Stimulated activated CD8-positive, alpha-beta memory T cell treated with anti-CD3 and anti-CD28 coated beads, Interleukin-15, amount 100 ng/mL, for 24 hours (primary cell): ENCODE measurements around the gene RELT.
A peak's percentile ranks its signal among the peaks of the same experiment; 100 is the strongest.

Experiments used
- DNase-seq: peaks from one replicate; pipeline ENCODE4 v3.0.0-alpha.2; 2020; ENCODE audit warnings: low read depth

The RELT gene, protein sequence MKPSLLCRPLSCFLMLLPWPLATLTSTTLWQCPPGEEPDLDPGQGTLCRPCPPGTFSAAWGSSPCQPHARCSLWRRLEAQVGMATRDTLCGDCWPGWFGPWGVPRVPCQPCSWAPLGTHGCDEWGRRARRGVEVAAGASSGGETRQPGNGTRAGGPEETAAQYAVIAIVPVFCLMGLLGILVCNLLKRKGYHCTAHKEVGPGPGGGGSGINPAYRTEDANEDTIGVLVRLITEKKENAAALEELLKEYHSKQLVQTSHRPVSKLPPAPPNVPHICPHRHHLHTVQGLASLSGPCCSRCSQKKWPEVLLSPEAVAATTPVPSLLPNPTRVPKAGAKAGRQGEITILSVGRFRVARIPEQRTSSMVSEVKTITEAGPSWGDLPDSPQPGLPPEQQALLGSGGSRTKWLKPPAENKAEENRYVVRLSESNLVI

DNA sequence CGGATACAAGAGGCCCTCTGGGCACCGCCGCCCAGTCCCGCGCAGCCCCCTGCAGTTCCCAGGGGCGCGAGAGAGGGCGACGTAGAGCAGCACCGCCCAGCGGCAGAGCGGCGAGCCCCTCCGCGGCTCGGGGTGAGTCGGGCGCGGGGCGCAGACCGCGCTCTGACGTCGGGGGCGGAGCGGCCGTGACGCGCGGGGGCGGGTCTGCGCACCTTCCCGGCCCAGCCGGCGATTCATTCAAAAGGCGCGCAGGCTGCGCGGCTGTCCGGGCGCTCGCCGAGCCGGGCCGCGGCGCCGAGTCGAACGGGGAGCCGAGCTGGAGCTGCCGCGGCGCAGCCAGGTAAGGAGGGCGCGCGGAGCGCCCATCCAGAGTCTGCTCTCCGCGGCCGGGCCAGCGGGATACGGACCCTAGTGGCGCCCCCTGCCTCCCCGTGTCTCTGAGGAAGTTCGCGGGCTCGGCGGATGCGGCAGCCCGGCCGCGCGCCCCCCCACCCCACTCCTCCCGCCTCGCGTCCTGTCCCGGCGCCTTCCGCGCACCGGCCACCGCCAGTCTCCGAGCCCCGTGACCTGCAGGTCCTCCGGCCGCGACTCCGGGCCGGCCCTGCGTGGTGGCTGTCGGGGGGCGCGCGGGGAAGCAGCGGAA lies at the start of gene RELT:
Gene RELT (plus strand): TSS at position 240 of the 643 bp plus-strand sequence. CDS start 12,738 bp downstream, outside the sequence.
- peak; percentile 96 for DNase-seq

DNA sequence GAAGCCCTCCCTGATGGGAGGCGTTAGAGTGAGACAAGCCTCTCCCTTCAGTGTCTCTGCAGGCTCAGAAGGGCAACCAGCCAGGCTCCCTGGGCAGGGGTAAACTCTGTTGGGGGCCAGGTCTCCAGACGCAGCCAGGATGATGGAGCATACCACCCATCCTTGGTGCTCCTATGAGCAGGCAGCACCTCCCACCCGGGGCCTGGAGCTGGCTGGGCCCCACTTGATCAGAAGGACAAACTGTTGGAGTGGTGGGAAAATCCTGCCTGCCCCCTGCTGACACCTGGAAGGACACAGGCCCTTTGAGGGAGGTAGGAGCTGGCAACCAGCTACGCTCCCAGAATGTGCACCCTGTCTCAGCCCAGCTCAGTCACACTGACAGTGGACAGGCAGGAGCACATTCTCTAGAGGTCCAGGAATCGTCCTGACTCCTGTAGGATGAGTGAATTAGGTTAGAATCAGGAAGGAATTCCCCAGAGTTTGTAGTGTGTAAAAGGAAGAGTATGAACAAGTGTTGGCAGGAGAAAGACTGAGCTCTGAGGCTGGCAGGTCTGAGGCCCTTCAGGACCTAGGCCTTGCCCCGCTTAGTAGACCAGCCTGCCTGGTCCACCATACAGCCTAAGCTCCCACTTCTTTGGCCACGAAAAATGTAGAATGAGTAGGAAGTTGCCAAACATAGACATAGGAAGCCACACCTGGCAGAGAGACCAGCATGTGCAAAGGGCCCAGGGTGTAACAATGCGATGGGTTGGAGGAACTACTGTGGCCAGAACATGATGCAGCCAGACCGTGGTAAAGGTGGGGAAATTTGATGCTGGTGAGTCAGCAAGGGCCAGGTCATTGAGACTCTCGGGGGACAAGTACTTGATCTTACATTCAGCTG lies 49.0 kb upstream of the RELT start:
- DNase-seq = no peak

DNA sequence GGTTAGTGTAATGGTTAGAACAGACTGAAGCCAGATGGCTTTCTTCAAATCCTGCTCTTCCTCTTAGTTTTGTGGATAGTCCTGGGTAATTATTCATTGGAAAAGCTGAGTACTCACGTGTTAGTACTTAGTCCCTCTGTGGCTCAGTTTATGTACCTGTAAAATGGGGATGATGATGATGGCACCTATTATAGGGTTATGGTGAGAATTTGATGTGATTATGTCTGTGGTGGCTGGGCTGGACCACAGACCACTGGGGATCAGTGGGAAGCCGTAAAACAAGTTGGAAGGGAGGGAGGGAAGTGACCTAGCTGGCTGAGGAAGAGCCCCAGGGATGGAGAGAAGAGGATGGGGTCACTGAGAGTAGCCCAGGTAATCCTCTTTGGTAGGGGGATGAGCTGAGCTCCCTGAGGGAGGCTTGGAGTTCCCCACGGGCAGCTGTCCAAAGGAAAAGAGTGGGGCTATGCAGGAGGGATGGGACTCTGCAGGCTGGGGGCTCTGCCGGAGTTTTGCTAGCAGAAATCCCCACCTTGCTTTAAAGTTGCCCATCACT lies 48.3 kb upstream of the RELT start:
- DNase-seq = no peak

DNA sequence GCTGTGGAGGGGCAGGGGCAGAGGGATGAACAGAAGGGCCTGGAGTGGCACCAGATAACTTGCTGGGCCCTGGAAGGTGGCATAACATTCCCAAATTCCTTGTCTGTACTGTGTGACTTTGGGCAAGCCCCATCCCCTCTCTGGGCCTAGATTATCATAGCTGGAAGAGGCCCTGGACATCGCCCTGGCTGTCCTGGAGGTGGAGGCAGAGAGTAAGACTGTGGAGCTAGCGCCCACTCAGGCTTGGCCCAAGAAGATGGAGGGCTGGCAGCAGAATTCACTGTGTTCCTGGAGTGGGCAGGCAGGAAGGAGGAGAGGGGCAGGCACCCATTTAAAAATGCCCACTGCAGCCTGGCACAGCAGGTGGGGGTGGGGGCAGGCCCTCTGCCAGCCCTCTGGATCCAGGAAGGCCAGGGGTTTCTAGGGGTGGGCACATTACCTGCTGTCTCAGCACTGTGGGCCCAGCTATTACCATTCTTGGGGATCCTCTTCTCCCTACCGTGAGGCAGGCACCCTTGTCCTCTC lies 45.6 kb upstream of the RELT start:
- no peak for DNase-seq

DNA sequence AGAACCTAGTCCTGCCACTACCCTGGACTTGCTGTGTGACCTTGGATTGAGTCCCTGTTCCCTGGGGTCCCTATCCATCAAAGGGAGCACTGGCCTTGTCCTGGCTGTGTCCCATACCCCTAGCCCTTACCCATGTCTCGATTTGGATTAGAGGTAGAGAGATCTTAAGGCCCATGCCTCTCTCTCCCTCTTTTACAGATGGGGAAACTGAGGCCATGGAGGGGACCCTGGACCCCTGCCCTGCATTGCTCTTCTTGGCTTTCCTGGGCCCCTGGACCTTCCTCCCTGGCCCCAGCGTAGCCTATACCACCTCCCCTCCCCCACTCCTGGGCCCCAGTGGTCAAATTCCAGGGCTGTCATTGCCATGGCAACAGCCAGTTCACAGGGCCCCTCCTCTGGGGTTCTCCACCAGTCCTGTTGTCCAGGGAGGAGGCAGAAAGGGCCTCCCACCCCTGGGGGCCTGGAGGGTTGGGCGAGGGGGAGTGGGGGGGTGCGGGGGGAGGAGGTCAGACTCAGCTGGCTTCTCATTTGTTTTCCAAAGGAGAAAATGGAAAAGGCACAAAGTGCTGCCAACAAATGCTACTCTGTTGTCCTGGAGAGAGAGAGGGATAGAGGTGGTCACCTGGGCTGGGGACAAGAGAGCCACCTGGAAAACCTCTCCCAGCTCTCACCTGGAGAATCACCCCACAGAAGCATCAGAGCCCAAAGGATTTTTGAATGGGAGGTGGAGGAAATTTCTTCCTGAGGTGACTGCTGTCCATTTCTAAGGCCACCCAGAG lies 44.9 kb upstream of the RELT start:
- no peak for DNase-seq

DNA sequence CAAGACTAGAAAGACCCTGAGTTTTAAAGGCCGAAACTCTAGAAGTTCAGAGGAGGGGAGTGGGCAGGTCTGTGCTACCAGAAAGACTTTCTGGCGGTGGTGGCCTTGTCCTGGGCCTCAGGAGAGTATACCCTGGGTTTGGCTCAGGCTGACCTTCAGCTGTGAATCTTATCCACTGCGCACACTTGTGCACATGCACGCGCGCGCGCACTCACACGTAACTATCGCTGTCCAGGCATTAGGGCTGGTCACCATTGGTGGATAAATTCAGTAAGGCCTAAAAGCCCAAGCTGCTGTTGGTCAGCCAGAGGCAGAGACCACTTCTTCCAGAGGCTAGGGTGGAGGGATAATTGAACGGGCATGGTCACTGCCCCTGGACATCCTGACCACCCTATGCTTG lies 43.0 kb upstream of the RELT start:
- DNase-seq = no peak

DNA sequence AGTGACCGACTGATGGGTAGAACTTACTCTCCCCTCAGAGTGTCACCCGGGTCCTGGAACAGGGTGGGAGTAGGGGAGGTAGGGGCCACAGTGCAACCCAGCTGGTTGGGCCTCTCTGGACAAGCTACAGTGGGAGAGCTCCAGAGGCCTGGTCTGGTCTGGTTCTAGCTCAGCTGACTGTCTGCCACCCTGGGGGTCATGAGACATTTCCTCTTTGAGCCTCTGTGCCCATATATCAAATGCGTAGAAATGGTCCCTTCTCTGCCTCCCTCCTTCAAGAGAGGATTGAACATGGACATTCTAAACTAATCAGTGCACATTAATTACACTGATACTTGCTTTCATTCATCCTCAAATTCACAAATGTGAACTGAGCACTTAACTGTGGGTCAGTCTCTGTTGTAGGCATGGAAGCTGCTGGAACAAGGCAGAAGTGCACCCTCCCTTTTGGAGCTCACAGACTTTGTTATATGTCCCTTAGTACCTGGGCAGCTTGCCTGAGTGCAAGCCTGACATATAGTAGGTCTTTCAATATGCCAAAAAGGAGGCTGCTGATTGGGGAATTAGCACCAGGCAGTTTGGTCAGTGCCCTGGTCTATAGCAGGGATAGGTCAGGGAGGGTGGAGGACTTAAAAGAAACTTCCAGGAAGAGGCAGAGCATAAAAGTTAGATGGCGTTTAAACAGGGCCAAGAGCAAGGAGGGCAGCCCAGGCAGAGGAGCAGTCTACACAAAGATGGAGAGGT lies 42.4 kb upstream of the RELT start:
- DNase-seq = no peak

DNA sequence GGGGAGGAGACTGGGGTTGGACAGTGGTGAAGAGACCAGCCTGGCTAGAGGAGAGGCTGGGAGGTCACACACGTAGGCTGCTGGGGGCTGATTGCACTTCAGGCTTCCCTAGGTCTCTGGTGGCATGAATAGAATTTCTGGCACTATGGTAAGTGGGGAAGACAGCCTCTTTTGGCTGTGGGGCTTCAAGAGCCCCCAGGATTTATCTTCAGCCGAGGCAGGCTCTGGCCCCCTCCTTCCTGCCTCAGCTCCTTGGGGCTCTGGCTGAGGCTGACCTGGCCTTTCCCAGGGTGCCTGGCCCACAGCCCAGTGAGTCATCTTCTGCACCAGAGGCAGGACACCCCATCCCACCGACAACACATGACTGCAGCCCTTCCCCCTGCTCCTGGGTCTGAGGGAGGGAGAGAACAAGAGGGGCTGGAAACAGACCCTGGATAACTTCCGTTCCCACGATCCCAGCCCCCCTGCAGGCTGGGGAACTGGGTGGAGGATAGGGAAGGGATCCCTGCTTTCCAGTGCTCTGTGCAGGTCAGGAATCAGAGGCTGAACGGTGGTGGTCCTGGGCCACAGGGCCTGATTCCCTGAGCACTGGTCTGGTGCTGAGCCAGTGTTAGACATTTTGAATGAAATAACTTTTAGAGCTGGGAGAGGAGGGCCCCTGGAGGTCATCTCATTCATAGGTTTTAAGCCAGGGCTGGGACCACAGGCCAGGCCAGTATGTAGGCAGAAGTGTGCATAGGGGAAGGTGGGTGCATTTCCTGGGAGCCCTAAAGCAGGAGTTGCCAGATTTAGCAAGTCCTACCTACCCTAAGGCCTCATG lies 41.6 kb upstream of the RELT start:
- no peak for DNase-seq

DNA sequence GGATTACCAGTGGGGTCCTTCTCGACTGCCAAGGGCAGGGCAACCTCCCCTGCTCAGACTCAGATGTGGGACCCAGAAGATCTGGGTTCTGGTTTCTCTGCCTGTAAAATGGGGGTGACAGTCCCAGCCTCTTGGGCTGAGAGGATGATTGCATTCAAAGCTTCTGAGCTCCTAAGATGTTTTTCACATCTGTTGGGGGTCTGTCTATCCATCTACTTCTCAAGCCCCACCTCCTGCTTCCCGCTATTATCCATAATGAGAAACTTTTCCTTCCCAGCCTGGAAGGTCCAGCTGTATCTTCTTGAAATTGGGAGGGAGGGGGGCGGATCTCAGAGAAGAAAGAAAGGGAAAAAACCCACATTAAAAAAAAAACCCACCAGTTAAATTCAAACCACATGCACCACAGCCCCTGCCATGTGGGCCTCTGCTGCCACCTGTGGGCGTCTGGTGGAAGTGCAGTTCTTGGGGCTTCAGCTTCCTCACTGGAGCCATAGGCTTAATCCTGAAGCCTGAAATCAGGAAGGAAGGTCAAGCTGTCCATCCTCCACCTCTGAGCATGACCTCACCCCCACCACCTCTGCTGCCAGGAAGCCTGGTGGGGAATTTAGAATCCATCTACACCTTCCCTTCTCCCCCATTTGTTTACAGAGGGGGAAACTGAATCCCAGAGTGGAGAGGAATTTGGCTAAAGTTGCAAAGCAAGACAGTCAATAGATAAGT lies 40.8 kb upstream of the RELT start:
- peak; percentile 64 for DNase-seq

DNA sequence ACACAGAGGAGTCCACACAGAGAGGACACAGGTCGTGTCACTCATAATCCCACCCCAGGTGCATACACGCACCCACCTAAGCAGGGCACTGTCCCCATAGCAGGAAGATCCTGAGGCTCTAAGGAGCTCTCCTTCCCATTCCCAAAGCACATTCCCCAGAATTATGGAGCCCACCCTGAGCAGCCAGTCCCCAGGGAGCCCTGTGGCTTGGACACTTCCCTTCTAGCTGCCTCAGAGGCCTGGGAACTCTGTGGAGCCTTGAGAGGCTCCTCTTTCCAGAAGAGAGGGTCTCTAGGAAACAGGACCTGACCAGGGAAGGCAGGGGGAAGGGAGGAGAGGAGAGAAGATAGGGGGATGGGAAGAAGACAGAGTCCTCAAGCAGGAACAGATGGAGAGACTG lies 38.4 kb upstream of the RELT start:
- no peak for DNase-seq

DNA sequence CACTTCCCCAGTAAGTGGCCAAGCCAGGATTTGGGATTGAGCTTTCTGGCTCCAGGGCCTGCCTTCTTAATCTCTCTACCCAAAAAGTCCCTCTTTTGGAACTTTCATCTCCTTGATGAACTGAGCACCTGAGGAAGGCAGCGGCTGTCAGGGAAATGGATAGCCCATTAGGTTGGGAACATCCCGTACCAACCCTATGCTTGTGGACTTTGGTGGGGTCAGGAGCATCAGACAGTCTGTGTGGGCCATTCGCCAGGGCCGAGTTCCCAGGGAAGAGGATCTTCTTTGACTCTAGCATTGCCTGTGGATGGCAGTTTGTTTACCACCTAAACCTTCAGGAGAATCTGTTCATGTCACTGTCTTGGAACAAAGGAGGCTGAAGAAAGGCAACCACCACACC lies 37.9 kb upstream of the RELT start:
- no peak for DNase-seq

DNA sequence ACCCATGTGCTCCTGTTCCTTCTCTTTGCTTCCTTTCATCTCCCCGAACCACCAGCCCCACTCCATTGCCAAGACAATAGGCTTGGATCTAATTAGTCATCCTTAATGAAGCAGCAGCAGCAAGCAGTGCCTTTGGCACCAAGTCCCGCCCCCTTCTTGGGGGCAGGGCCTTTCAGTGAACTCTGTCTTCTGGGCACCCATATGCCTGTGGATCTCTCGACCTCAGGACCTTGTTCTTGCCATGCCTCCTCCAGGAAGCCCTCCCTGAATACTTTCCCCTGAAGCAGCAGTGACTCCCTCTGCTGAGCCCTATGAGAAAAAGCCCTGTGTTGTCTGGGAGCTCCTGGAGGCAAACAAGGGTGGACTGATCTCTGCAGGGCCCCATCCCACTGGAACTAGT lies 36.0 kb upstream of the RELT start:
- DNase-seq = no peak

DNA sequence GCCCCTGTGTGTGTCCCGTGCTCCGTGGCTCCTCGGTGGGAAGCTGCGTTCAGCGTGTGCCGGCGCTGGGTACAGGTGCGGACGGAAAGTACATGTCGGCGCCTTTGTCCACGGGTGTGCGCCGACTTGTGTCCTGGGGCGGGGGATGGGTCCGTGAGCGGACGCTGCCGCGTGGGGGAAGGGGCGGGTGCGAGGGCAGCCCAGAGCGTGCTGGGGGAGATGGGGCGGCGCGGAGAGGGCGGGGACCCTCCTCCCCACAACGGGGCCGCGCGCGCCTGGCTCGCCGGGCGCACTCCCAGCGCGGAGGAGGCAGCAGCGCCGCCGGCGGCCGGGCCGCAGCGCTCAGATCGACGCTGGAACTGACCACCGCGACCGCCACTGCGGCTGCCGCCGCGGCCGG lies 33.6 kb upstream of the RELT start:
- no peak for DNase-seq

DNA sequence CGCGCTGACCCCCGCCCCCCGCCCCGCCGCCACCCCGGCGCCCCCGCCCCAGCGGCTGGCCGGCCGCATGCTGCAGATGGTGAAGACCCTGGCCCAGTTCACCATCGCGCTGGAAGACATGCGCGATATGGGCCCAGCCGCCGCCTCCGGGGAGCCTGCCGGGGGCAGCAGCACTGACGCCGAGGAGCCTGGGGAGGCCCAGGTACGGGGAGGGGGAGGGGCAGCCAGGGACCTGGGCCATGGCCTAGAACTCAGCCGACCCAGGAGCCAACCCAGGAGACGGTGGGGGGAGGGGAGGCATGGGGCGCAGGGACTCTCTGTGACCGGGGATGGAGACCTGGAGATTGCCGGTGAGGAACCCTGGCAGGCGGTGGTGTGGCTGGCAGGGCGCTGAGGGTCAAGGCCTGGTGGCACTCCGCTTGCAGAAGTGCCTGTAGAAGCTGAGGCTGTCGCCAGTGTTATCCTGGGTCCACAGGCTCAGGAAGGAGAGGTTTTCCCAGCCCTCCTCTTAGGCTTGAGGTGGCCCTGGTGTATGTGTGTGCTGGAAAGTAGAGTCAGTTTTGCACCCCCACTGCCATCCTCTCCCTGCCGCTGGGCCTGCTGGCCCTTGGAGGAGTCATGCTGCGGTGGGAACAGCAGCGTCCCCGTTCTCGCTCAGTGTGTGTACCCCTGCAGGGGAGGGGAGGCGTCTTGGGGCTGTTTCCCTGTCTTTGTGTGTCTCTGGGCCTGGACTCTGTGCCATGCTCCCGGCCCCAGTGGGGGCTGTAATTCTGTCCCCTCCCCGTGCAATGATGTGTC lies 32.9 kb upstream of the RELT start:
- DNase-seq = no peak

DNA sequence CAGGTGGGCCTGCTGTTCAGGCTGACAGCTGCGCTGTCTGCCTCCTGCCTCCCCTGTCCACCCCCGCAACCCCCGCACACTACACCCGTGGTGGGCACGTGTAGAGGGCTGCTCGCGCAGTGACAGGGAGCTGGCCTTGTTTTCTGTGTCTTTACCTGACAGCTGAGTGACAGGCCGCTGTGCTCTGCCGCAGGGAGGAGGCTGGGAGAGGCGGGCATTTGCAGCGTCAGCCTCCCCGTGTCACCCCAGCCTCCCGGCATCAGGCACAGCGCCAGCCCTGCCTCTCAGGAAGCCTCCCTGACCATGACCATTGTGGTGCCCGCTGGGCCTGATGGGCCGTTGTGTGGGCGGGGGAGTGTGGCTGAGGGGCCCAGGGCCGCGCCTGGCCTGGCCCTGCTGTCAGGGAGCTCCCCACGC lies 32.0 kb upstream of the RELT start:
- DNase-seq = no peak

DNA sequence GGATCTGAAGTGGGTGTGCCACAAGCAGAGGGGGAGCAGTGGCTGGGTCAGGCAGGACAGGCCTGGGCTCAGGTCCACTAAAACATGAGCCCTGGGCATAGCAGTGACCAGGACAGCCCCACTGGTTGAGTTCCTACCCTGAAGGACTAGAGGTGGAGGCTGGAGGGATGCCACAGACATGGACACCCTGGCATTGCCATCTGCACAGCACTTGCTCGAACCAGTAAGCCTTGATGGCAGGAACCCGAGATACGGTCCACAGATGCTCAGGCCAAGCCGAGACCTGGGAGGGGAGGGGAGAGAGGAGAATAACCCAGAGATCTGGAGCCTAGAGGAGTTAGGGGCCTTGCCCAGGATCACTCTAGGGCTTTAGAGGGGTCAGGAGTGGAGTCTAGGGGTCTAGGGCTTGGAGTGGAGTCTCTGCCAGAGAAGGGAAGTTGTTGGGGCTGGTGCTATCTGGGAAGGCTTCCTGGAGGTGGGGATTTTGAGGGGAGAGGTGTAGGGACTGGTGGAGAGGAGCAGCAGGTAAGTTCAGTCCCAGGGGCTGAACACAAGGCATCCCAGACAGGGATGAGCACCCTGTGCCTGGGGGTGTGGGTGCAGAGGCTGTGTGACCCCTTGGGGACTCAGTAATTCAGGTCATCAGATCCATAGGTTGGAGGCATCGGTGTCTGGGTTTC lies 30.6 kb upstream of the RELT start:
- DNase-seq = no peak

DNA sequence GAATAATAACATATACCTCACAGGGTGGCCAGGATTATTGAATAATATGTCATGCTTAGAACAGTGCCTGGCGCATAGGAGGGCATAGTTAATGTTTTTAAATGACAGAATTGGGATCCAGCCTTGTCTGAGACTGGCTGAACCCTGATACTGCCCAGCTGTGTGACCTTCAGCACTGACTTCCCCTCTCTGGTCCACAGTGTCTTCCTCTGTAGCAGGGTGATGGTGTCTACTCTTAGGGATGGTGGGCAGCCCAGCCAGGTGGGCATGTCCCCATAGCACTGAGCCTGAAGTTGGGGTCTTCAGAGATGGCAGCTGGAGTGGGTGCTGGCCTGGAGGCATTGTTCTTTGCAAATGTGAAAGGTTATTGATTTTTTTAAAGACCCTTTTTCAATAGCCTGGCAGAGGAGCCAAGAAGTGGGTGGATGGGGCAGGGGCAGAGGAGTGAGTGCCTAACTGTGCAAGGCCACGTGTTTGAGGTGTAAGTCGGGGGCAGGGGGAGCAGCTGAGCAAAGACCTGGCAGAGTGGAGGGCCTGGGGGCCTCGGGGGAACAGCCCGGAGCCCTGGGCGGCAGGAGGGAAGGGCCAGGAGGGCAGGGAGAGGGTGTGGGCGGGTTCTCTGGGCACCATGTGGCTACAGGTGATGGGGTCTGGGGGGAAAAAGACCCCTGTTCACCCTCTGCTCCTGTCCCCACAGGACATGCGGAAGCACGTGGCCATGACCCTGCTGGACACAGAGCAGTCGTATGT lies 29.8 kb upstream of the RELT start:
- DNase-seq = no peak
